LHCN-M2 (cell line): ENCODE data around the gene PMEL. TPM values are rescaled to one million over a fixed set of nuclear protein-coding genes. Genes with fewer than 3 reads are reported as not detected.
"Not testable (repeated sequence)": the region's sequence is repeated elsewhere in the genome, so short reads cannot be mapped to it uniquely, and the experiment has no call there.

Experiments
- DNase-seq: peaks from one replicate; pipeline ENCODE4 v3.0.0-alpha.2; 2012; ENCODE audit warnings: low read depth
- total RNA-seq: library from RNA; depleted of rRNA; stranded (reverse); fragments of >200 nt; gene quantifications from 2 replicates; pipeline ENCODE4 v1.2.3, GENCODE V29; 2014

The PMEL gene
- total RNA-seq, 1 experiment from 2014 or later: 0.52 TPM

DNA sequence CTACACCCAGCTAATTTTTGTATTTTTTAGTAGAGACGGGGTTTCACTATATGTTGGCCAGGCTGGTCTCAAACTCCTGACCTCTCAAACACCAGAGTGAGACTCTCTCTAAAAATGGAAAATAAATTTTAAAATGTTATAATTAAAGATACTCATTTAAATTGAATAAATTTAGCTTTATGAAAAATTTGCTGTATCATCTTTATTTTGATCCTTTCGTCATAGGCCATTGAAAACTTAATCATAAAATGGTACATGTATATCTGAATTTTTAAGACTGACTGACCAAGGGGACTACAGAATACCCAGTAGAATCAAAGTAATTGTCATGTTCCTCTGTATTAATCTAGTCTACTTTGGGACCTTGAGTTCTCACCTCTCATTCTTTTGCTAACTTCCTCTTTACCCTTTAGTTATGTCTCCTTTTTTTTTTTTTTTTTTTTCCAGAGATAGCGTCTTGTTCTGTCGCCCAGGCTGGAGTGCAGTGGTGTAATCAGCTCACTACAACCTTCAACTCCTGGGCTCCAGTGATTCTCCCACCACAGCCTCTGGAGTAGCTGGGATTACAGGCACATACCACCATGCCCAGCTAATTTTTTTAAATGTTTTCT is 17.5 kb upstream of the PMEL start:
- DNase-seq: no peak

- no peak for DNase-seq
Measured at GRCh38 chr12:55982319-55982936, 16.6 kb upstream of the PMEL start.

DNA sequence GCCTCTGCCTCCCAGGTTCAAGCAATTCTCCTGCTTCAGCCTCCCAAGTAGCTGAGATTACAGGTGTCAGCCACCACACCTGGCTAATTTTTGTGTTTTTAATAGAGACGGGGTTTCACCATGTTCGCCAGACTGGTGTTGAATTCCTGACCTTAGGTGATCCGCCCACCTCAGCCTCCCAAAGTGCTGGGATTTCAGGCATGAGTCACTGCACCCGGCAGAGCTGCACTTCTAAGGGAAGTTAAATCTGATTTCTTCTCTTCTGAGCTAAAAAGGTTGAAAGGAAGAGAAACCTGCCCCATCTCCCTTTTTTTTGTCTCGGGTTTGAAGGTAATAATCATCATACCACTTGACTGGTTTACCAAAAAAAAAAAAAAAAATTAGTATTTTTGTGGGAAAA is 16.0 kb upstream of the PMEL start:
- DNase-seq: not testable (repeated sequence)

- no peak for DNase-seq
Measured at GRCh38 chr12:55979069-55979468, 13.2 kb upstream of the PMEL start.

DNA sequence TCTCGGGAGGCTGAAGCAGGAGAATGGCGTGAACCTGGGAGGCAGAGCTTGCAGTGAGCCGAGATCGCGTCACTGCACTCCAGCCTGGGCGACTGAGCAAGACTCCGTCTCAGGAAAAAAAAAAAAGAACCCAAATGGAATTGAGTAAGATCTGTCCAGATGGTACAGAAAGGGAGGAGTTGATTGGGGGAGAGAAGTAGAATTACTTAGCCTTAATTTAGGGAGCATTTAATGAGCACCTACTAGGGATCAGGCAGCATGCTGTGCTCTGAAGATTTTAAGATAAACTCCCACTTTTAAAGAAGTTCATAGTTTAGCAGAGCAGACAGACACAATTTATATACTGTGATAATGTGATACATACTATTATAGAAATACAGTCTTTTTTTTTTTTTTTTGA is 12.6 kb upstream of the PMEL start:
- no peak for DNase-seq

DNA sequence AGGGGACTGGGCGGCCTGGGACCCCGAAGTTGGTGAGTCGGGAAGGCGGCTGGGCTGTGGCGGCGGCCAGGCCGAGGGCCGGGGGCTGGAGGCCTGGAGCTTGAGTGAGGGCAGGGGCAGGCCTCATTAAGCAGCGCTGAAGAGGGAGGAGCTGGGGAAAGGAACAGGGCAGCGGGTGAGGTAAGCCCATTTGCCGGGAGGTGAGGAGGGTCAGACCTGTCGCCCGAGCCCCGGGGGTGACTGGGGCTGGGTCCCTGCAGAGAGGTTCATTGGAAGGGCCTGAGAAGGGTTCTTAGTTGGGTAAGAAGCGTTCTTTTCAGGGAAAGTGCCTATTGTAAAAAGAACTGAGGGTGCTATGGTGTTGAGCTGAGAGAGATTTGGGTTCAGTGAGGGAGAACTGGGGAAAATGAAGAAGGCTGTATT is 8.5 kb upstream of the PMEL start:
- DNase-seq: peak; percentile 19

- peak; percentile 100 for DNase-seq
Measured at GRCh38 chr12:55973599-55974307, 7.9 kb upstream of the PMEL start, which contains the start of gene RAB5B. RAB5B (plus strand) TSS chr12:55974078; CDS start chr12:55986961, 12,883 bp downstream.

DNA sequence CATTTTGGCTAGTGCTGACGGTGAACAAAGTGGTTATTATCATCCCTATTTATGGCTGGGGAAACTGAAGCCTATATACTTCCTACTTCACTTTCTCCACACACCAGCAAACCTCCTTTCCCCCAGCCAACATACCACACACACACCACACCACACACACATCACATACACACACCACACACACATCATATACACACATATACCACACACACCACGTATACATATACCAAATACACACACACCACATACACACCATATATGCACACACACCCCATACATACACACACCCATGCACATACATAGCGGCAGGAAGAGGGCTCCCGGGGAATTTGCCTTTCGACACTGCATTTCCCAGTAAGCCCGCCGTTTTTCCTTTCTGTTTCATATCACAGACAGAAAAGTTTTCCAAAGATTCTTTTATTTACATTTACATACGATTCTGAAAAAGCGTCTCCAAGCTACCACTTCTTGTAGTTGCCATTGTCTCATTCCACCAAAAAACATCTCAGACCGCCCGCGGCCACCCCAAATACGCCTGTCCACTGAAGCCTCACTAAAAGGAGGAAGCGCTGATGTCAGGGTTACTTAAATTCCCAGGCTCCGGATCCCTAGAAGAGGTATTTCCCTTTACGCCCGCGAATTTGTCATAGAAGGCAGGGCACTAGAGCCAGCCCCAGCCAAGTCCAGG is 7.2 kb upstream of the PMEL start:
- no peak for DNase-seq

DNA sequence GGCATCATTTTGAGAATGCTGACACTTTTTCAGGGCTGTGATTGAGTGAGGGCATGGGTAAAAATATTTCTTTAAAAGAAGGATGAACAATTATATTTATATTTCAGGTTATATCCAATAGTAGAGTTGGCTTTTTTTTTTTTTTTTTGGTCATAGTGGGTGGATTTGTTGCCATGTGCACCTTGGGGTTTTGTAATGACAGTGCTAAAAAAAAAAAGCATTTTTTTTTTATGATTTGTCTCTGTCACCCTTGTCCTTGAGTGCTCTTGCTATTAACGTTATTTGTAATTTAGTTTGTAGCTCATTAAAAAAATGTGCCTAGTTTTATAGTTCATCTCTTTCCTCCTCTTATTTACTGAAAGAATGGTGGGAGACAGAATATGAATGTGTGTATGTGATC is 6.6 kb upstream of the PMEL start:
- DNase-seq: no peak

DNA sequence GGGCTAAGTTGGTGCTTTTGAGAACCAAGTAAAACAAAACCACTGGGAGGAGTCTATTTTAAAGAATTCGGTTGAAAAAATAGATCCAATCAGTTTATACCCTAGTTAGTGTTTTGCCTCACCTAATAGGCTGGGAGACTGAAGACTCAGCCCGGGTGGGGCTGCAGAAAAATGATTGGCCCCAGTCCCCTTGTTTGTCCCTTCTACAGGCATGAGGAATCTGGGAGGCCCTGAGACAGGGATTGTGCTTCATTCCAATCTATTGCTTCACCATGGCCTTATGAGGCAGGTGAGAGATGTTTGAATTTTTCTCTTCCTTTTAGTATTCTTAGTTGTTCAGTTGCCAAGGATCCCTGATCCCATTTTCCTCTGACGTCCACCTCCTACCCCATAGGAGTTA is 6.2 kb upstream of the PMEL start:
- peak; percentile 78 for DNase-seq

- peak; percentile 33 for DNase-seq
Measured at GRCh38 chr12:55970775-55971174, 4.9 kb upstream of the PMEL start.

DNA sequence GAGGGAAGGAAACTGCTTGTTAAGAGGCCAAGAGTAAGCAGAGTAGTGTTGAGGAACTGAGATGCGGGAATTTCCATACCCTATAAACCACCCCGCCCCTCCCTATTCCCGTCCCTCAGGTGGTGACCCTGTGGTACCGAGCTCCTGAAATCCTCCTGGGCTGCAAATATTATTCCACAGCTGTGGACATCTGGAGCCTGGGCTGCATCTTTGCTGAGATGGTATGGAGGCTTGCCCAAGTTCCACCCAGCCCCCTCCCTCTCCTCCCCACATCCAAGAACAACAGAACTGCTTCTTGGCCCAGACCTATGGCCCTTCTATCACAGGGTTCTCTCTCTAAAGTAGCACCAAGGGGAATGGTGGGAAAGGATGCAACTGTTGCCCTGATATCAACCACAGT is 3.5 kb upstream of the PMEL start:
- no peak for DNase-seq

GRCh38 chr12:55966408-55967281 is 803 bp upstream of the PMEL start, which contains the start of gene CDK2:
CDK2 (plus strand) TSS chr12:55966830; CDS start chr12:55967009, 179 bp downstream.
- DNase-seq: peak; percentile 69

GRCh38 chr12:55965240-55965639 is 602 bp downstream of the PMEL start:
- DNase-seq: no peak

- DNase-seq: no peak
Measured at GRCh38 chr12:55963760-55964159, 2.1 kb downstream of the PMEL start.

DNA sequence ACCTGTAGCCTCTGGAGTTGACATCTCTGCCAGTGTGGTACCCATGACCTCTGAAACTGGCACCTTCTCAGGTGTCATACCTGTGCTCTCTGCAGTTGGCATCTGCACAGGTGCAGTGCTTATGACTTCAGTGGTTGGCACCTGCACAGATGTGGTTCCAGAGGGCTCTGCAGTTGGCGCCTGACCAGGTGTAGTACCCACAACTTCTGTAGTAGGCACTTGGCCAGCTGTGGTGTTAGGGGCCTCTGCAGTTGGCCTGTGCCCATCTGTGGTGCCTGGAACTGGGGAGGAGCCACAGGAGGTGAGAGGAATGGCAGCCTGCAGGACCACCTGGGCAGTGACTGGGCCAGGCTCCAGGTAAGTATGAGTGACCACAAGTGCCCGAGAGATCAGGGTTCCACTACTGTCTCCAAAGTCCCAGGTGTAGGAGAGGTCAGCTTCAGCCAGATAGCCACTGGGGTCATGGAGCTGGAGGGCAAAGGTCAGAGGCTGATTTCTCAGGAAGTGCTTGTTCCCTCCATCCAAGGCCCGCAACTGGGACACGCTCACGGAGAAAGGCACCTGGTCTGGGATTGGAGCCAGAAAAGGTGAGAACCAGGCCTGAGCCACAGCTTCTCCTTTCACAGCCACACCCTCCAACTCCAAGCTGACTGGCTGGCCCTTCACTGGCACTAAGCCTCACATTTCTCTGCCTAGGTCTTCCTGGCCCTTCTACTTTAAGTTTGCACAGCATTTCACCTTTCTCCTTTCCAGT is 8.6 kb downstream of the PMEL start:
- no peak for DNase-seq

- DNase-seq: peak; percentile 52
Measured at GRCh38 chr12:55955800-55956508, 9.9 kb downstream of the PMEL start.

DNA sequence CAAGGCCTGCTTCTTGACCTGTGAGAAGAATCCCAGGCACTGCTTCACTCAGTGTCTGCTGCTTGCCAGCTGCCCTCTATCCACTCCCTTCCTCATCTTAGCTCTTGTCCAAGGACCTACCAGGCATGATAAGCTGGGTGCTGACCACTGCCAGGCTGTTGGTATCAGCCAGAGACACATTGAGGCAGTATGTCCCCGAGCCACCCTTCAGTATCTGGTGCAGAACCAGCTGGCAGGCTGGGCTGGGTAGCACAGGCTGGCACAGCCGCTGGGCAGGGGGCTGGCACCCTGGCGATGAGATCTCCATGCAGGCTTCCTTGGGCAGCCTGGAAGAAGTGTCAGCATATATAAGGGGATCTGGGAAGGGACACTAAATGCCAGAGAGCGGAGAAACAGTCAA is 10.5 kb downstream of the PMEL start:
- DNase-seq: no peak

DNA sequence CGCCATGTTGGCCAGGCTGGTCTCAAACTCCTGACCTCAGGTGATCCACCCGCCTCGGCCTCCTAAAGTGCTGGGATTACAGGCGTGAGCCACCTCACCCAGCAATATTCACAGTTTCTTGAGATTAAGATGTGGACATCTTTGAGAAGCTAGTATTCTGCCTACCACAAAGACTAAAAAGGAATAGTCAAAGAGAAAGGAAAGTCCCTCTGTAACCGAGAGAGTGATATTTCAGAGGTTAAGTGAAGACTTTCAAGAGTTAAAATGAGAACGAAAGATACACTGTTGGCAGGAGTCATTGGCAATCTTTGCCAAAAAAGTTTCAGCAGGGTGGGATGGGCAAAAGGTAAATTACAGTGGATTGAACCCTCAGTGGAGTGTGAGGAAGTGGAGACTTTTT is 19.3 kb downstream of the PMEL start:
- DNase-seq: no peak
